AG08395 (cell line): ENCODE measurements around the gene PLSCR4.
"Not testable (repeated sequence)": the region's sequence is repeated elsewhere in the genome, so short reads cannot be mapped to it uniquely, and the experiment has no call there.

Experiments used
- DNase-seq: peaks from one replicate; pipeline ENCODE4 v3.0.0; 2012; ENCODE audit warnings: mixed read lengths, low spot score

Gene PLSCR4

GRCh38 chr3:146247911-146248310, 3.0 kb downstream of the PLSCR4 start:
- DNase-seq, result no peak

GRCh38 chr3:146246526-146246925, 4.4 kb downstream of the PLSCR4 start:
- DNase-seq, result no peak

DNA sequence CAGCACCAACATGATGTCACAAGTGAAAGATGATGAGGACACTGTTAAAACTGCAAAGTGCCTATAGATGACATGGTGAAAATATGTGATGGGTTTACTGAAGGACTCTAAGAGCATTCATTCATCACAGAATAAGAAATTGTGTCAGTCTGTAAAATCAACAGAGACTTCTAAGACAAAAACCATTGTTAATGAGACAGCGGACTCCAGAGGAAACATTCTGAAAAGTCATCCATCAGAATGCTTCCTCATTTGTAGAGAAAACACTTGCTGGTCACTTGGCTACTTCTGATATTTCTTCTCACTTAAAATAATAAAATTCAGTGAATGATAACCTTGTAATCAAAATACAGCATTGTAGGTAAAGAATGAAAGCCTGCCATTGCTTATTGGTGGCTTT, 7.3 kb downstream of the PLSCR4 start:
- no peak for DNase-seq

GRCh38 chr3:146241523-146242240, 9.2 kb downstream of the PLSCR4 start:
- DNase-seq, result peak; percentile 9

DNA sequence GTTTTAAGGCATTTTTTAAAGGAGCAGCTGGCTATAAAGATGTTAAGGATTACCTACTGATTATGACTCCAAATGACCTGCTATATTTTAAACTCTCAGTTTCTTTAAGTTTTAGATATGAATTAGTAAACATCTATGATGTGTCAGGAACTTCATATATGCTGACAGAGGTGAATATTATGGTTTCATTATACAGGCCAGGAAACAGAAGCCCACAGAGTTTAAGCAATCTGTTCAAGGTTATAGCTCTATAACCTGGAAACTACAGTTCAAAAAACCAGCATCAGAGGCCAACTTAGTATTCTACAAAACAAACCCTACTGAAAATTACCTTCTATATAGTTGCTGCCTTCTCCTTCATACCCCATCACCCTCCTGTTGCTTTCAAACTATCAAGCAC, 17.4 kb downstream of the PLSCR4 start:
- DNase-seq, result no peak

DNA sequence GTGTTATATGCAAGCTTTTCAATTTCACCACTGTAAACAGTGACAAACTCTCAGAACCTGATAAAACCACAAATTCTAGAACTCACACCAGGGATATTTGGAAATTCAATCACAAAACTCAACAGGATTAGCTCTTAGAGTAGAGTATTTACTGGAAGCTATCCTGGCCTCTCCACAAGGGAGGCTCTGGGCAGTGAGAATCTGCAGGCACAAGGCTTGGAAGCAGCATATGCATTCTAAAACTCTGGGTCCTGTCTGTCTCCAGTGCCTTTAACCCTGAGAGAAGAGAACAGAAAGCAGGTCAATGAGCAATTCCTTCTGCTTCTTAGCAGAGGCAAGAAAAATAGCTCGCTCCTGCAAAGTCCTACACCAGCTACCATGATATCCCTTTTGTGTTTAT, 23.4 kb downstream of the PLSCR4 start:
- no peak for DNase-seq

DNA sequence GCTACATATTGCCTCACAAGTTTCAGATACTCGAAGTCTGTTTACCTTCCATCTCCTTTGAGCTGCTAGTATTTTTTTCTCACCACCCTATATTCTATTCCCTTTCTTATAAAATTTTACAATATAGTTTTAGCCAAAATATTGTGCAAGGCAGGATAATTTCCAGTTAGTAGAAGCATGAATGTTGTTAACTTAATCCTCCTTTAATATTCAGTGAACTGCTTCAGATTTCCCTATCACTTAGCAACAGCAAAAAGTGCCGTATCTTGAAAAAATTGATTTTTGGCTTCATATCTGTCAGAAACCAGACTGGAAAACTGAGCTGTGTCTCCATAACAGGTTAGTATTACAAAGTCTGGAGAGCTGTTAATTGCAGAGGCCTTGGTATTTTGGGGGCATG, 24.0 kb downstream of the PLSCR4 start:
- no peak for DNase-seq

DNA sequence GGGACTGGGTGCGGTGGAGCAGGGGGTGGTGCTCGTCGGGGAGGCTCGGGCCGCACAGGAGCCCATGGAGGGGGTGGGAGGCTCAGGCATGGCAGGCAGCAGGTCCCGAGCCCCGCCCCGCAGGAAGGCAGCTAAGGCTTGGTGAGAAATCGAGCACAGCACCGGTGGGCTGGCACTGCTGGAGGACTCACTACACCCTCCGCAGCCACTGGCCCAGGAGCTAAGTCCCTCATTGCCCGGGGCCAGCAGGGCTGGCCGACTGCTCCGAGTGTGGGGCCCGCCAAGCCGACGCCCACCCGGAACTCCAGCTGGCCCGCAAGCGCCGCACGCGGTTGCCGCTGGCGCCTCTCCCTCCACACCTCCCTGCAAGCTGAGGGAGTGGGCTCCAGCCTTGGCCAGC, 25.4 kb downstream of the PLSCR4 start:
- not testable (repeated sequence) for DNase-seq

DNA sequence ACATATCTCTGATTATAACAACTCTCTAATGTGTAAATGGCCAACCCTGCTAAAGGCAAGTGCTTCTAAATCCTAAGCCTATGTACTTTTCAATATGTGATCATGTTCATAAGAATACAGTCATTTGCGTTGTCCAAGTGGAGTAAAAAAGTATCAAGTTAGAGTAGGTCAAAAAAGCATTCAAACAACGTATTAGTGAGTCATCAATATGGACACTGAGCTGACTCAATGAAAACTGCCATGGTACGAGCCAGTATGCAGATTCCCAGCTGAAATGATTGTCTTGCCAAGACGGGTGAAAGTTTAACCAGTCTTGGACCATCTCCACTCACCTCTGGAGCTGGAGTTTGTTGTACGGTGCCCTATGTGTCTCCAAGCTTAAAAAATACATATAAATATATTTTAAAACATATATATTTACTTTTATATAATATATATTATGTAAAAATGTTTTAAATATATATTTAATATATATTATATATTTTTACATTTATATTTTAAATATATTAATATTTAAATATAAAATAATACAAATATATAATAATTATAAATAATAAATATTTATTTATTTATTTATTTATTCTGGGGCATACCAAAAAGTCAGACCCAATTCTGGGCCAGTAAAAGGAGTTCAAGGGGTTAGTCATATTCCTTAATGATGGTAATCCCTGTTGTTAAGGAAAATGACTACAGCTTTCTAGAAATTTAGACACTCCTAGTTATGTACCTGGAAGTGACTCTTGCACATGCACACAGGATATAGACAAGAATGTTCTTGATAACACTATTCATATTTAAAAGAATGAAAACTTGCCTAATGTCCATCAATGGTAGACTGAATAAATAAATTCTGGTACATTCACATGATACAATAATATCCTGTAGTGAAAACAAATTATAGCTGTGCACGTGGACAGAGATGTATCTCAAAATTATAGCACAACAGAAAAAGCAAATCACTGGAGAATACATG, 27.2 kb downstream of the PLSCR4 start:
- DNase-seq, result no peak

DNA sequence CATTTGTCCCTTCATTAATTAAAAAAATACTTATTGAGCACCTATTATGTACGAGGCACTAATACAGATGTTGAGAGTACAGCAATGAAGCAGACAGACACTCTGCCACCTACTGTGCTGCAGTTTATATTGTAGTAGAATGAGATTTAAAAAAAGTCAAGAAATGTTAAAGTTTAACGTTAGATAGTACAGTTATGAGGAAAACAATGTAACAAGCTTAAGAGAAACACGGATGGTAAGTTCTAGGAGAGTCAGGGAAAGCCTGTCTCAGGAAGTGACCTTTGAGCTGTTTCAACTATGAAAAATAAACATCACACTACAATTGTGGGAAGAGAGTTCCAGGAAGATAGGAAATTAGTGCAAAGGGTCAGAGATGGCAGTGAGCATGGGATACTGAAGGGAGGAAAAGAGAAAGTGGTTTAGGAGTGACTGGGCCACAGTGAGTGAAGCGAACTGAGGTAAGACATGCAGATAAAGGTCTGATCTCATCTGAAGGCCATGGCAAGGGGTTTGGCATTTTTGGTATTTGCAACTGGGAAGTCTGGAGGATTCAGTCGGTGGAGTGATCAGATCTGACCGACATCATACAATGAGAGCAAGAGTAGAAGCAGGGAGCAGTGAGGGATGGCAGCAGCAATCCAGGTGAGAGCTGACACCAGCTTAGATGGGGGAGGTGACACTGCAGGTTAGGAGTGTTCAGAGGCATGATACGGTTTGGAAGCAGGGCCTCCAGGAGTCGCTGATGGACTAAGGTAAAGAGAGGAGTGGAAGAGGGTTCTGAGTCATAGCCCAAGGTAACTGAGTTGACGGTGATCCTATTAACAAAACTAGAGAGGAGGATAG, 28.5 kb downstream of the PLSCR4 start:
- no peak for DNase-seq

GRCh38 chr3:146221276-146221675, 29.6 kb downstream of the PLSCR4 start:
- no peak for DNase-seq

DNA sequence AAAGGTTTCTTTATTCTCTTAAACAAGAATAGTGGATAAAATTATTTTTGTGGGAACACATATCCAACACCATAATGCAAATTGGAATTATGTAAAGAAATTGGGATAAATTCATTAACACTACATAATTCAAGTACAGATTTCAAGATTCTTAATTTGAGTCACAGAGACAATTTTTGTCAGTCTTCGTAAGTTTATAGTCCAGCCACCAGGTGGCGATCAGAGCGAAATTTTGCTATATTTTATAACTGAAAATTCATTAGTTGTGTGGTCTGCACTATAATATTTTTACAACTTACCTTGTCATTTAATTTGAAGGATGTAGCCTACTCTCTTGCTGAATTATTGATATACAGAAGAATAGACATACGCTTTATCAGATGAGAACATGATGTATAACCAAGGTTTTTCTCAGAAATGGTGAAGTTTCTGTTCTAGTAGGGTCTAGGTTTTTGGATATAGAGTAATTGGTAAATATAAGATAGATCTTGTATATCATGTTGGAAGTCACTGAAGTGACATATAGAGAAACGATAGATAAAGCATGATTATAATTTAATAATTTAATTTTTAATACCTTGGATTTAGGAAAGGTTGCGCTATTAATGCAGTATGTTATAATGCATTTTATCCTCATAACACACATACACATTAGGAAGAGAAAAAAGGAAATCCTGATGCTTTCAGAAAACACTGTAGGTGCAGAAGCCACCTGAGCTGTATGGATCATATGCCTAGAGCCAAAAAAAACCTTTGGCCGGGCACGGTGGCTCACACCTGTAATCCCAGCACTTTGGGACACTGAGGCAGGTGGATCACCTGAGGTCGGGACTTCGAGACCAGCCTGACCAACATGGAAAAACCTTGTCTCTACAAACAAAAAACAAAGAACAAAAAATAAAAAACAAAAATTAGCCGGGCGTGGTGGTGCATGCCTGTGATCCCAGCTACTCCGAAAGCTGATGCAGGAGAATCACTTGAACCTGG, 31.7 kb downstream of the PLSCR4 start:
- DNase-seq, result peak; percentile 33

DNA sequence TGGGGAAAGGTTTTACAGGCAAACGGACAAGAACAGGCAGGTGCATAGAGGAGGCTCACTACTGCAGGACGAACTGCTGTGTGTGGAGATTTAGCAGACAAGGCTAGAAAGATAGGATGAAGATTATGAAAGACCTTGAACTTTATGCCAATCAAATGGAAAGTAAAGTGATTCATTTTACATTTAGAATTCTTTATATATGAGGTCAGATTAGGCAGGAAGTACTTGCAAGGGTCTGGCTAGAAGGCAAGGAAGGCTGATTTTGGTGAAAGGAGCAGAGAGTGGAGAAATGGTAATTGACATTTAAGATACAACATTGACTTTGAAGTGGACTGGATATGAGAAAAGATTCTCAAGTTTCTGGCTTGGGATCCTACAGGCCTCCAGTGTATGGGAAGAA, 33.6 kb downstream of the PLSCR4 start:
- DNase-seq, result no peak

DNA sequence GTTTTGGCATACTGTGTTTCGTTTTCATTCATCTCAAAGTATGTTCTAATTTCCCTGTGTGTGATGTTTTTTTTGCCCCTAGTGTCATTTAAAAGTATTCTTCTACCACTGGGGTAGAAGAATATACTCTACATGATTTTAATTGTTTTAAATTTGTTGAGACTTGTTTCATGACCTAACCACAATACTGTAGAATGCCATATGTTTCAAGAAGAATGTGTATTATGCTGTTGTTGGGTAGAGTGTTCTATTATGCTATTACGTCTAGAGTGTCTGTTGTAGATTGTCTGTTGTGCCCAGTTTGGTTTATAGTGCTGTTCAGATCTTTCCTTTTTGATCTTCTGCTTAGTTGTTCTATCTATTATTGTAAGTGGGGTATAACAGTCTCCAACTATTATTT, 36.4 kb downstream of the PLSCR4 start:
- DNase-seq, result no peak

DNA sequence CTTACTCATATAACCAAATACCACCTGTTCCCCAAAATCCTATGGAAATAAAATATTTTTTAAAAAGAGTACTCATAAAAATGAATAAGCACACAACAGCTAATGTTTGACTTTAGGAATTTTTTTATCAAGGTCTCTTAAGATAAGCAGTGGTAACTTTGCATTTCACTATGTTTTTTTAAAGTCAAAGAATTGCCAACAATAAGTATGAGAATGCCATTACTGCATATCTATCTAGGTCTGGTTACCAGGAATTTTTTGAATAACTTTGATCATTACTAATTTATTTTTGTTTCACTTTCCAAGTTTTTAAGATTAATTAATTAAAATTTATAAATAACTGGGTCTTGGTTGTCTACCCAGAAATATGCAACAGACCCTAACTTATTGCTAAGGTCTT, 41.5 kb downstream of the PLSCR4 start:
- no peak for DNase-seq

- DNase-seq, result no peak
Measured at GRCh38 chr3:146203776-146204175, 47.1 kb downstream of the PLSCR4 start.

GRCh38 chr3:146200461-146201220, 50.3 kb downstream of the PLSCR4 start:
- peak; percentile 27 for DNase-seq

GRCh38 chr3:146199762-146200161, 51.1 kb downstream of the PLSCR4 start:
- no peak for DNase-seq

- no peak for DNase-seq
Measured at GRCh38 chr3:146196789-146197188, 54.1 kb downstream of the PLSCR4 start.

- no peak for DNase-seq
Measured at GRCh38 chr3:146195605-146196004, 55.3 kb downstream of the PLSCR4 start.
